ENCODE results near the gene SMIM10L2A.

SMIM10L2A gene

DNA sequence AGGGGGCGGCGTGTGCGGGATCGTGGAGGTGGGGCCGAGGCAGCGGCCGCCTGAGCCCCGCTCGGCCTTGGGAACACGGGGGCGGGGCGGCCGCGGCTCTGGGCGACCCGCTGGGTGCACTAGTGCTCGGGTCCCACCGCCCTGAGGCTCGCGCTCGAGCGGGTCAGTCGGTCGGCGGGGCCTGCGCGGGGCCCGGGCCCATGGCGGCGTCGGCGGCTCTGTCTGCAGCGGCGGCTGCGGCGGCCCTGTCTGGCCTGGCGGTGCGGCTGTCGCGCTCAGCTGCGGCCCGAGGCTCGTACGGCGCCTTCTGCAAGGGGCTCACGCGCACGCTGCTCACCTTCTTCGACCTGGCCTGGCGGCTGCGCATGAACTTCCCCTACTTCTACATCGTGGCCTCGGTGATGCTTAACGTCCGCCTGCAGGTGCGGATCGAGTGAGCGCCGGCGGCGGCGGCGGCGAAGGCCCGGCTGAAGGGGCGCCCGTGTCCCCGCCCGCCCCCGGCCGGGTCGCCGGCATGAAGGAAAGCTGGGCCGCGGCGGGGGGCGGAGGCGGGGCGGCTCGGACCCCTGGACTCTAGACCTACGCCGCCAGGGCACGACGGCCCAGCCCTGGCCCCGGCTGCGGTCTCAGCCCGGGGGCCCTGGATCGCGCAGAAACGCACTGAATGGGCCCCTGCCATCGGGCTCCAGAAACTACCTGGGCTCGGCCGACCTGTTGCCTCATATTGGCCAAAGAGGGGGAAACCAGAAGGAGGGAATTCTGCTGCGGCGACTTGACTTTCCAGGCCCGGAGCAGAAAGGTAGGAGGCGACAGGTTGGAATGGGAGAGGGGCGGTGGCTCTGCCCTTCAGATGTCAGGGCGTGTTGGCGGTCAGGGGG, at the start of gene SMIM10L2A:
TSS of gene SMIM10L2A (plus strand) at position 13 of the 878 bp plus-strand sequence. CDS start at position 201, 188 bp downstream.
- Mint-ChIP-seq H3K36me3 (ENCODE audit: insufficient read depth) (no peaks in the 10 kb centered on the region), H3K4me3 (peak within 1 kb of the TSS; percentile 62), H3K27ac (ENCODE audit: low read depth) (no peak within 1 kb of the TSS), H3K4me1 (peaks cover 6% of the 10 kb centered on the region), H3K9me3 (no peaks in the 10 kb centered on the region), H3K27me3 (no peaks in the 10 kb centered on the region)
- DNase-seq (ENCODE audit: low spot score in 2 of 2), result no peak
- peak; percentile 53 for ATAC-seq (replicated peaks; ENCODE audit: extremely low read depth, poor library complexity, severe bottlenecking)

DNA sequence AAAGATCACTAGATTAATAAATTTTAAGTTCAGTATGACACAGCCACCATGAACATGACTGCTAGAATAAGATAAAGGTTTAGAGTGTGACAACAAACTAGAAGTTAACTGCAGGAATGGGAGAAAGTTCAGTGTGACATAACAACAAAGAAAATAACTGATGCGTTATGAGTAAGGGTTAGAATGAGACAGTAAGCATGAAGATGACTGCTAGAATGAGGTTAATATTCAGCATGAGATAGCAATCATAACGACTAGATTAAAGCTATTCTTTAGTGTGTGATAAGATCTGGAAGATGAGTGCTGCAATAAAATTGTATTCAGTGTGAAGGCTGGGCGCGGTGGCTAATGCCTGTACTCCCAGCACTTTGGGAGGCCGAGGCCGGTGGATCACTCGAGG, 48.4 kb upstream of the SMIM10L2A start:
- DNase-seq (ENCODE audit: low spot score in 2 of 2) (no peak), ATAC-seq (replicated peaks; ENCODE audit: extremely low read depth, poor library complexity, severe bottlenecking) (no peak)
- Mint-ChIP-seq H3K4me3 (no peak overlapping the region), H3K9me3 (peaks cover 6% of the 10 kb centered on the region), H3K4me1 (no peaks in the 10 kb centered on the region), H3K27me3 (no peaks in the 10 kb centered on the region), H3K36me3 (ENCODE audit: insufficient read depth) (no peaks in the 10 kb centered on the region), H3K27ac (ENCODE audit: low read depth) (no peak overlapping the region)

DNA sequence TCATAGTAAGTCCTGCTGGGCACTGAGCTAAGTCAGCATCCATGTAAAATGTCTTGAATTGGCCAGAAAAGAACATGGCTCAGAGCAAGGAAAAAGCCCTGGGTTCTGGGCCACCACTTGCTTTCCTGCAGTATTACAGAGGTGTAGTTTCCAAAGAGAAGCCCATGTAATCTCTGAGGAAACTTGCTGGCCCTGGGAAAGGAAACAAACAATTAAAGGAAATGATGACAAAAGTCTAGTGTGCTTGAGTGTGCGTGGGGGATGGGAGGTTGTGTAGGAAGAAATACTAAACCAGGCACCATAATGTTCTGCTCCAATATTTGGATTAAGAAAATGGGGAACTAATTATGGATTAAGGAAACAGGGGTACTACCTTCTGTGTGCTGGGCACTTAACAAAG, 39.5 kb upstream of the SMIM10L2A start:
- H3K27ac Mint-ChIP-seq (ENCODE audit: low read depth), result no peak overlapping the region
- ATAC-seq (replicated peaks; ENCODE audit: extremely low read depth, poor library complexity, severe bottlenecking) (no peak), DNase-seq (ENCODE audit: low spot score in 2 of 2) (no peak)
- H3K4me3 Mint-ChIP-seq, result no peak overlapping the region
- H3K27me3 Mint-ChIP-seq, result no peaks in the 10 kb centered on the region
- no peaks in the 10 kb centered on the region for H3K9me3 Mint-ChIP-seq
- H3K4me1 Mint-ChIP-seq, result peaks cover 27% of the 10 kb centered on the region
- no peaks in the 10 kb centered on the region for H3K36me3 Mint-ChIP-seq (ENCODE audit: insufficient read depth)

DNA sequence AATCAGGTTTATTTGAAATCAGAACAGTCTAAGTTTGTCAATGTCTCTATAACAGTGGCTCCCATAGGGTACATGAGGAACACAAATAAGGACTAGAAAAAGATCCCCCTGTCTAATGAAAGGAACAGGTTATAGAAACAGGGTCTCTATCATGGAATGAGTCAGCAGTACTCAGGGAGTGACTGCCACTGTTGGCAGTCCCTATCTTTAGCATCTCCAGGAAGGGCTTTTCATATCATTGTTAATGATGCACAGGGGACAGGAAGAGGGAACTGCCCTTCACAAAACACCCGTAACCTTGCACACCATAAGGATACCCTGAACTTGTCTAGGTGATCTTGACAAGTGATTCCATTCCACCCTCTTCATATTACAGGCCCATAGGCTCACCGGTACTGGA, 38.5 kb upstream of the SMIM10L2A start:
- H3K9me3 Mint-ChIP-seq, result no peaks in the 10 kb centered on the region
- peak overlapping the region; percentile 38 for H3K27ac Mint-ChIP-seq (ENCODE audit: low read depth)
- H3K36me3 Mint-ChIP-seq (ENCODE audit: insufficient read depth), result no peaks in the 10 kb centered on the region
- peaks cover 27% of the 10 kb centered on the region for H3K4me1 Mint-ChIP-seq
- peak overlapping the region; percentile 47 for H3K4me3 Mint-ChIP-seq
- no peaks in the 10 kb centered on the region for H3K27me3 Mint-ChIP-seq
- DNase-seq (ENCODE audit: low spot score in 2 of 2), result no peak
- no peak for ATAC-seq (replicated peaks; ENCODE audit: extremely low read depth, poor library complexity, severe bottlenecking)

DNA sequence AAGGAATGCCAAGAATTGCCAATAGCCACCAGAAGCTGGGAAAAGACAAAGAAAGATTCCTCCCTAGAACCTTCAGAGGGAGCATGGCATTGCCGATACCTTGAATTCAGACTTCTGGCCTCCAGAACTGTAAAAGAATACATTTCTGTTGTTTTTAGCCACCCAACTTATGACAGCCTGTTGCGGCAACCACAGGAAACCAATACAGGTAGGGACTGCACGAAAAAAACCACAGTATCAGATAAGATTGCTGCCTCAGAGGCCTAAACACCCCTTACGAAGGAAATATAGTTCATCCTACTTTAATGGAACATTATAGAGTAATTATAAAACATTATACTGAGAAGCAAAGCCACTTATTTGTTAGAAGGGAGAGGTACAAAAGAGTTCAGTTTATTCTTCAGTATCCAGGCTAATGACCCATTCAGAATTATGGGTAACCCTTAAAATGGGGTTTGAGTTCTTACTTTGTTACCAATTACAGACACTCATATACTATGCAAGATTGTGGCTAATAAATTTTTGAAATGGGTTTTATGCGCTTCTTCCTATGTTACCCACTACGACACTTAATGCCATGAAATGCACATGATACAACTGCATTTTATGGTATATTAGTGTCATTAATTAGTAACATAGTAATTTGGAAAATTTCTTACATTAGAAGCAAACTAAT, 37.4 kb upstream of the SMIM10L2A start:
- peak; percentile 99 for ATAC-seq (replicated peaks; ENCODE audit: extremely low read depth, poor library complexity, severe bottlenecking)
- H3K27me3 Mint-ChIP-seq, result no peaks in the 10 kb centered on the region
- H3K4me1 Mint-ChIP-seq, result peaks cover 27% of the 10 kb centered on the region
- H3K9me3 Mint-ChIP-seq, result no peaks in the 10 kb centered on the region
- peak overlapping the region; percentile 47 for H3K4me3 Mint-ChIP-seq
- no peaks in the 10 kb centered on the region for H3K36me3 Mint-ChIP-seq (ENCODE audit: insufficient read depth)
- peak overlapping the region; percentile 38 for H3K27ac Mint-ChIP-seq (ENCODE audit: low read depth)
- DNase-seq (ENCODE audit: low spot score in 2 of 2), result peak; percentile 12 to 30

DNA sequence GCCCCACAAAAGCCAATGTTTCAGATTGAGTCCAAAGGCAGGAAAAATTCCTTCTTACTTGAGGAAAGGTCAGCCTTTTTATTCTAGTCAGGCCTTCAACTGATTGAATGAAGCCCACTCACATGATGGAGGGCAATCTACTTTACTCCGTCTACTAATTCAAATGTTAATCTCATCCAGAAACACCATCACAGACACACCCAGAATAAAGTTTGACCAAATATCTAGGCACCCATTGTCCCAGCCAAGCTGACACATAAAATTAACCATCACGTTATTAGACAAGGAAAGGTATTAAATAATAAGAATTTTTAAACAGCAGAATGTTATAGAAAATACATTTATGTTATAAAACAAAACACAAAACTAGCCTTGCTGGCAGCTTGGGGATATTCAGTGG, 32.9 kb upstream of the SMIM10L2A start:
- Mint-ChIP-seq H3K36me3 (ENCODE audit: insufficient read depth) (no peaks in the 10 kb centered on the region), H3K4me3 (no peak overlapping the region), H3K27ac (ENCODE audit: low read depth) (no peak overlapping the region), H3K9me3 (no peaks in the 10 kb centered on the region), H3K27me3 (no peaks in the 10 kb centered on the region), H3K4me1 (peaks cover 6% of the 10 kb centered on the region)
- DNase-seq (ENCODE audit: low spot score in 2 of 2) (no peak), ATAC-seq (replicated peaks; ENCODE audit: extremely low read depth, poor library complexity, severe bottlenecking) (no peak)

DNA sequence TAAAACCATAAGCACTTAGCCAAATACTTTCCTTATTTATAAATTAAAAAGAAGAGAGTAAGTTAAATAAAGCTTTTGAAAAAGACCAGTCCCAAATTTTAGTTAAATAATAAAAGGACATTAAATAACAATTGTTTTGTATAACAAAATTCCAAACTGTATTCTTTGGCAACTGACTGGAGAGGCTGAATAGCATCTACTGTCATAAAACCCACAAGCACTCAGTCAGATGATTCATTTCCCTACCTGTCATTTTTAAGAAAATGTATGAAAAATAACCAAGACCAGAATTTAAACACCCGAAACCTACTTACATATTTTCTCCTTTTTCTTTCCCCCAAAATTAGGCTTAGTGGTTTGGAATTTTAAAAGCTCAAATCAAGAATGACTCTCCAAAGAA, 32.5 kb upstream of the SMIM10L2A start:
- ATAC-seq (replicated peaks; ENCODE audit: extremely low read depth, poor library complexity, severe bottlenecking), result no peak
- no peaks in the 10 kb centered on the region for H3K9me3 Mint-ChIP-seq
- no peaks in the 10 kb centered on the region for H3K36me3 Mint-ChIP-seq (ENCODE audit: insufficient read depth)
- DNase-seq (ENCODE audit: low spot score in 2 of 2), result no peak
- no peak overlapping the region for H3K4me3 Mint-ChIP-seq
- no peaks in the 10 kb centered on the region for H3K27me3 Mint-ChIP-seq
- peaks cover 3% of the 10 kb centered on the region for H3K4me1 Mint-ChIP-seq
- no peak overlapping the region for H3K27ac Mint-ChIP-seq (ENCODE audit: low read depth)

DNA sequence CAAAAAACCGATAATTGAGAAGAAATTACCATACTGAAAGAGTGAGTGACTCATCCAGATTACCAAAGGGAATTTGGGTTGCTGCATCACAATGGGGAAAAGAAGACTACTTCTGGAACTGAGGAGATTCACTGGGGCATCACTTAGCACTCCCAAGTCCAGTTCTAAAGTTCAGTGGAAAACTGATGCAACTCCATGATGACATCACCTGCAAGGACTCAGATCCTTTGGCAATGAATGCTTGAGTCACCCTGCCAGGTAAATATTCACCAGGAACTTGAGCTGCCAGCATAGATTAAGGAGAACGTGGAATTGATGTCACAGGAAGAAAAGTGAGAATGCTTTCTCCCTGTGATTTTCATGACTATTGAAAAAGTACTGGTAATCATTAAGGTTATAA, 32.0 kb upstream of the SMIM10L2A start:
- ATAC-seq (replicated peaks; ENCODE audit: extremely low read depth, poor library complexity, severe bottlenecking) (no peak), DNase-seq (ENCODE audit: low spot score in 2 of 2) (no peak)
- H3K4me3 Mint-ChIP-seq, result no peak overlapping the region
- no peaks in the 10 kb centered on the region for H3K36me3 Mint-ChIP-seq (ENCODE audit: insufficient read depth)
- no peaks in the 10 kb centered on the region for H3K9me3 Mint-ChIP-seq
- no peak overlapping the region for H3K27ac Mint-ChIP-seq (ENCODE audit: low read depth)
- no peaks in the 10 kb centered on the region for H3K27me3 Mint-ChIP-seq
- H3K4me1 Mint-ChIP-seq, result no peaks in the 10 kb centered on the region

DNA sequence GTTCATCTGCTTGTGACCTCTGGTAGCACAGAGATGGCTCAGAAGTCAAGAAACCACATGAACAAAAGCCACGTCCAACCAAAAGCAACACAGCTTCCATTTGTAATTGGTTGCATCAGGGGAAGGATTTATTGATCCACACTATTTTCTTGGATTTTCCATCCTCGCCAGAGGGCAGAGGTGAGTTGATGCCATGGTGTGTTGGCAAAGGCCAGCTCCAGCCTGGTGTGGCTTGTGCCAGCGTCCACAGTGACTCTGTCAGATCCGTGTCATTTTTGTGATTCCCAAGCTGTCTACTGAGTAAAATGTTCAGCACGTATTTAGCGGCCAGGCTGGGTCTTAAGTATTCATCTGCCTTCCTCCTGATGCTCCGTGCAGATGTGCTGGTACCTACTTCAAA, 30.0 kb upstream of the SMIM10L2A start:
- ATAC-seq (replicated peaks; ENCODE audit: extremely low read depth, poor library complexity, severe bottlenecking) (no peak), DNase-seq (ENCODE audit: low spot score in 2 of 2) (no peak)
- Mint-ChIP-seq H3K4me3 (no peak overlapping the region), H3K9me3 (no peaks in the 10 kb centered on the region), H3K4me1 (no peaks in the 10 kb centered on the region), H3K36me3 (ENCODE audit: insufficient read depth) (no peaks in the 10 kb centered on the region), H3K27me3 (no peaks in the 10 kb centered on the region), H3K27ac (ENCODE audit: low read depth) (no peak overlapping the region)

DNA sequence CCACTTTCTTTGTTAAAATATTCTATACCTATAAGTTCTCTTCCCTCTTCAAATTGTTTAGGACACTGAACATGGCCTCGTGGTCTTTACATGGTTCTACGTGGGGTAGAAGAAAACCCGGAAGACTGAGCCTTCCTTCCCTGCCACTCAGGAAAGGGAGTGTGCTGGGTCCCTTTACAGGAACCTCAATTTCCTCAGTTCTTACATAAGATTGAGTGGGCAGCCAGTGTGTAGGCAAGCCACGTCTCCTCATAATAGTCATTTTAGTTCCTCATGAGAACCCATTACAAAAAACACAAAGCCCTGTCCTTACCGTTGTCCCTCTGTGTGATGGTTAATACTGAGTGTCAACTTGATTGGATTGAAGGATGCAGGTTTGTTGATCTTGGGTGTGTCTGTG, 28.7 kb upstream of the SMIM10L2A start:
- DNase-seq (ENCODE audit: low spot score in 2 of 2) (no peak), ATAC-seq (replicated peaks; ENCODE audit: extremely low read depth, poor library complexity, severe bottlenecking) (no peak)
- Mint-ChIP-seq H3K36me3 (ENCODE audit: insufficient read depth) (no peaks in the 10 kb centered on the region), H3K27ac (ENCODE audit: low read depth) (no peak overlapping the region), H3K4me3 (no peak overlapping the region), H3K4me1 (no peaks in the 10 kb centered on the region), H3K27me3 (no peaks in the 10 kb centered on the region), H3K9me3 (no peaks in the 10 kb centered on the region)

DNA sequence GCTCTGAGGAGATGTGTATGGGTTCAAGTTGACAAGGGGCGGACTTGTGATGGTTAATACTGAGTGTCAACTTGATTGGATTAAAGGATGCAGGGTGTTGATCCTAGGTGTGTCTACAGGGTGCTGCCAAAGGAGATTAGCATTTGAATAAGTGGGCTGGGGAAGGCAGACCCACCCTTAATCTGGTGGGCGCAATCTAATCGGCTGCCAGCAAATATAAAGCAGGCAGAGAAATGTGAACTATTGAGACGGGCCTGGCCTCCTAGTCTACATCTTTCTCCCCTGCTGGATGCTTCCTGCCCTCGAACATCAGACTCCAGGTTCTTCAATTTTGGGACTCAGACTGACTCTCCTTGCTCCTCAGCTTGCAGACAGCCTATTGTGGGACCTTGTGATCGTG, 26.7 kb upstream of the SMIM10L2A start:
- H3K27ac Mint-ChIP-seq (ENCODE audit: low read depth), result no peak overlapping the region
- H3K4me1 Mint-ChIP-seq, result no peaks in the 10 kb centered on the region
- no peak for ATAC-seq (replicated peaks; ENCODE audit: extremely low read depth, poor library complexity, severe bottlenecking)
- no peaks in the 10 kb centered on the region for H3K9me3 Mint-ChIP-seq
- no peak overlapping the region for H3K4me3 Mint-ChIP-seq
- H3K27me3 Mint-ChIP-seq, result no peaks in the 10 kb centered on the region
- no peak for DNase-seq (ENCODE audit: low spot score in 2 of 2)
- H3K36me3 Mint-ChIP-seq (ENCODE audit: insufficient read depth), result no peaks in the 10 kb centered on the region

DNA sequence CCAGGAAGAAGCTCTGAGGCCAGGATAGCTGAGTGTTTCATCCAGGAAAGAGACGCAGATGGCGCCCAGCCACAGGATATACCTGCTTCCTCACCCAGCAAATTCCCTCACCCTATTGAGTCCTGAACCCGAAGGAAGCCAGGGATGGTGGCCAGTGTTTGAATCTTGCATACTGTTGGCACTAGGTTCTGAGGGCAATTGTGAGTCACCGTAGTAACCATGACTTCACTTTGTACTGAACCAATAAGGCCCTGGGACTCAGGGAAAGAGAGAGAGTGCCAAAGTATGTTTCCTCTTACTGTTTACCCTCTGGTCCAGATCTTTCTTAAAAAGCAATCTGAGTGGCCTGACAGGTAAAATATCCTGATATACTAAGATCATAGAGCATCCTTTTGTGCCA, 25.6 kb upstream of the SMIM10L2A start:
- DNase-seq (ENCODE audit: low spot score in 2 of 2), result no peak
- ATAC-seq (replicated peaks; ENCODE audit: extremely low read depth, poor library complexity, severe bottlenecking), result no peak
- H3K36me3 Mint-ChIP-seq (ENCODE audit: insufficient read depth), result no peaks in the 10 kb centered on the region

DNA sequence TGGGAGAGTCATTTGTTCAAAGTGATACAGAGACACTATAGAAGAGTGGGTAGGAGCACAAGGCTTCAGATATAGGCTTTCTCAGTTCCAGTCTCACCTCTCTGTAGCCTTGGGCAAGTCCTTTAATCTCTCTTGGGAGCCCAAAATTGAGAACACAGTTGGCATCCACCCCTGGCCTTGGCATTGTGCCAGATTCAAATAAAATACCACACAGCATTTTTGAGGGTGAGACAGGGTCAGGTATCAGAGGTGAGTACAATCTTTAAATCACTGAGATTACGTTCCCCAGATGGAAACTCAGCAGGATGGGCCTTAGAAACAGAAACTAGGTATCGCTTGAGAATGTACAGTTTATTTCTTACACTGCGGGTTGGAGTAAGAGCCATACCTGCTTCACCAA, 25.2 kb upstream of the SMIM10L2A start:
- ATAC-seq (replicated peaks; ENCODE audit: extremely low read depth, poor library complexity, severe bottlenecking) (no peak), DNase-seq (ENCODE audit: low spot score in 2 of 2) (no peak)
- H3K27ac Mint-ChIP-seq (ENCODE audit: low read depth), result no peak overlapping the region
- H3K4me3 Mint-ChIP-seq, result no peak overlapping the region
- no peaks in the 10 kb centered on the region for H3K27me3 Mint-ChIP-seq
- no peaks in the 10 kb centered on the region for H3K4me1 Mint-ChIP-seq
- H3K36me3 Mint-ChIP-seq (ENCODE audit: insufficient read depth), result no peaks in the 10 kb centered on the region
- no peaks in the 10 kb centered on the region for H3K9me3 Mint-ChIP-seq

More for the DNA sequence above, 25.6 kb upstream of the SMIM10L2A start:
- H3K27ac Mint-ChIP-seq (ENCODE audit: low read depth), result no peak overlapping the region
- H3K4me1 Mint-ChIP-seq, result no peaks in the 10 kb centered on the region
- H3K4me3 Mint-ChIP-seq, result no peak overlapping the region
- H3K9me3 Mint-ChIP-seq, result no peaks in the 10 kb centered on the region
- H3K27me3 Mint-ChIP-seq, result no peaks in the 10 kb centered on the region

Data from central memory CD8-positive, alpha-beta T cell (primary cell).